Coronary artery (tissue), 2 donors: ENCODE measurements around the gene SLC22A14.

Experiments
- DNase-seq: peaks from one replicate; pipeline ENCODE4 v3.0.0-alpha.2; 2017; ENCODE audit warnings: low spot score
- H3K27ac ChIP-seq, 2 donors: fragments of 200-600 bp; sonication (generic); one replicate each; pipeline ENCODE4 v1.5.1; 2016 to 2019
- H3K4me3 ChIP-seq: fragments of 200-600 bp; sonication (generic); 2 replicates; pipeline ENCODE4 v1.5.1; 2016; ENCODE audit warnings: mild to moderate bottlenecking, moderate library complexity
- CTCF ChIP-seq: fragments of 200-600 bp; sonication (generic); IDR thresholded peaks from one replicate; pipeline ENCODE4 v1.5.1; 2019; ENCODE audit warnings: antibody characterized with exemption

The SLC22A14 gene

GRCh38 chr3:38367779-38368178, 85.7 kb downstream of the SLC22A14 start:
- no peak for TF ChIP-seq CTCF
- no peak for DNase-seq
- Histone ChIP-seq H3K4me3 (no peak overlapping the region), H3K27ac (no peak overlapping the region)
